ENCODE measurements around the gene ZNF414.

DNA sequence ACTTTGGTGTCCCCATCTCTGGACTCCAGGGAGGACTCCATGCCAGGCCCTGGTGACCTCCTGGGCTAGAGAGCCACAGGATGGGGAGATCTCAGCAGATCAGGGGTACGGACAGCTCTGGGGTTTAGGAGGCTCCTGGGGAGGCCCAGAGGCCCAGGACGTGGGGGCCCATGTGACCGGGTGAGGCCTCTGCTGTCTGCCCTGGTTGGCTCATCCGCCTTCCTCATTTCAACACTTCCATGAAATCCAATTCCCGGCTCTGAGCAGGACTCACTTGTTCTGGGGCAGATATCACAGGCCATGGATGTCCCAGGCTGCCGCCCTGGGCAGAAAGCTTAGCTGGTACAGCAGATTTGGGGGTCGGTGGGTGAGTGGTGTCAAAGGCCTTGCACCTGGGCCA is 10.5 kb downstream of the ZNF414 start:
- no peak for TF ChIP-seq EZH2 (IDR thresholded peaks at IDR 0.05; ENCODE audit: insufficient read depth, poor library complexity, severe bottlenecking)
- no peak for TF ChIP-seq EZH2phosphoT487 (IDR thresholded peaks at IDR 0.05; ENCODE audit: insufficient read depth, low read depth)
